Measurements from ENCODE around the gene ERC1. TPM values are rescaled to one million over a fixed set of nuclear protein-coding genes. Genes with fewer than 3 reads are reported as not detected.
A peak's percentile ranks its signal among the peaks of the same experiment; 100 is the strongest.

Gene ERC1
- 76.7 TPM for total RNA-seq
- polyA plus RNA-seq: 26.6 TPM

- WGBS: under 1% methylated on average over 85 of the region's 87 CpGs
- Histone ChIP-seq H3K4me3 (ENCODE audit: low read depth, low read length) (peak within 1 kb of the TSS; percentile 99), H3K4me1 (ENCODE audit: insufficient read depth) (no peaks in the 10 kb centered on the region), H3K36me3 (ENCODE audit: insufficient read depth) (no peaks in the 10 kb centered on the region), H3K27ac (ENCODE audit: low read depth) (peak within 1 kb of the TSS; percentile 95)
- DNase-seq (ENCODE audit: extremely low spot score): peak; percentile 64
Measured at GRCh38 chr12:990661-991349, at the start of gene ERC1. ERC1 (plus strand) TSS chr12:991223; CDS start chr12:1027904, 36,681 bp downstream.

- H3K4me3 ChIP-seq (ENCODE audit: low read depth, low read length): no peak overlapping the region
- no peak overlapping the region for H3K27ac ChIP-seq (ENCODE audit: low read depth)
- peaks cover 3% of the 10 kb centered on the region for H3K36me3 ChIP-seq (ENCODE audit: insufficient read depth)
- 85% methylated on average over 6 of the region's 6 CpGs for WGBS
- no peak for DNase-seq (ENCODE audit: extremely low spot score)
- no peaks in the 10 kb centered on the region for H3K4me1 ChIP-seq (ENCODE audit: insufficient read depth)
Measured at GRCh38 chr12:943051-943450, 48.0 kb upstream of the ERC1 start.

GRCh38 chr12:944211-944610 lies 46.8 kb upstream of the ERC1 start:
- DNase-seq (ENCODE audit: extremely low spot score): no peak

GRCh38 chr12:946212-946611 lies 44.8 kb upstream of the ERC1 start:
- Histone ChIP-seq H3K4me1 (ENCODE audit: insufficient read depth) (no peaks in the 10 kb centered on the region), H3K36me3 (ENCODE audit: insufficient read depth) (no peaks in the 10 kb centered on the region), H3K27ac (ENCODE audit: low read depth) (no peak overlapping the region), H3K4me3 (ENCODE audit: low read depth, low read length) (no peak overlapping the region)
- no peak for DNase-seq (ENCODE audit: extremely low spot score)

More at GRCh38 chr12:944211-944610, 46.8 kb upstream of the ERC1 start:
- Histone ChIP-seq H3K36me3 (ENCODE audit: insufficient read depth) (peaks cover 1% of the 10 kb centered on the region), H3K4me1 (ENCODE audit: insufficient read depth) (no peaks in the 10 kb centered on the region), H3K4me3 (ENCODE audit: low read depth, low read length) (no peak overlapping the region), H3K27ac (ENCODE audit: low read depth) (no peak overlapping the region)
- WGBS: 83% methylated on average over 7 of the region's 7 CpGs

- Histone ChIP-seq H3K4me1 (ENCODE audit: insufficient read depth) (no peaks in the 10 kb centered on the region), H3K4me3 (ENCODE audit: low read depth, low read length) (no peak overlapping the region), H3K36me3 (ENCODE audit: insufficient read depth) (no peaks in the 10 kb centered on the region), H3K27ac (ENCODE audit: low read depth) (no peak overlapping the region)
- no peak for DNase-seq (ENCODE audit: extremely low spot score)
- WGBS: 70% methylated on average over 6 of the region's 6 CpGs
Measured at GRCh38 chr12:946631-947030, 44.4 kb upstream of the ERC1 start.

GRCh38 chr12:948238-948637 lies 42.8 kb upstream of the ERC1 start:
- Histone ChIP-seq H3K4me3 (ENCODE audit: low read depth, low read length) (peak overlapping the region; percentile 65), H3K4me1 (ENCODE audit: insufficient read depth) (no peaks in the 10 kb centered on the region), H3K27ac (ENCODE audit: low read depth) (no peak overlapping the region), H3K36me3 (ENCODE audit: insufficient read depth) (no peaks in the 10 kb centered on the region)
- WGBS: 92% methylated on average over 9 of the region's 9 CpGs
- DNase-seq (ENCODE audit: extremely low spot score): no peak

GRCh38 chr12:949453-950191 lies 41.4 kb upstream of the ERC1 start, which contains the start of gene RAD52:
RAD52 (minus strand) TSS chr12:949694; CDS start chr12:933058, 16,636 bp downstream.
- peak within 1 kb of the TSS; percentile 65 for H3K4me3 ChIP-seq (ENCODE audit: low read depth, low read length)
- no peaks in the 10 kb centered on the region for H3K4me1 ChIP-seq (ENCODE audit: insufficient read depth)
- DNase-seq (ENCODE audit: extremely low spot score): peak; percentile 98
- whole genome bisulfite sequencing: under 1% methylated on average over 58 of the region's 58 CpGs
- H3K27ac ChIP-seq (ENCODE audit: low read depth): peak within 1 kb of the TSS; percentile 89
- no peaks in the 10 kb centered on the region for H3K36me3 ChIP-seq (ENCODE audit: insufficient read depth)

- no peak overlapping the region for H3K4me3 ChIP-seq (ENCODE audit: low read depth, low read length)
- no peaks in the 10 kb centered on the region for H3K4me1 ChIP-seq (ENCODE audit: insufficient read depth)
- H3K27ac ChIP-seq (ENCODE audit: low read depth): no peak overlapping the region
- no peaks in the 10 kb centered on the region for H3K36me3 ChIP-seq (ENCODE audit: insufficient read depth)
- 49% methylated on average over 1 of the region's 1 CpG for WGBS
- no peak for DNase-seq (ENCODE audit: extremely low spot score)
Measured at GRCh38 chr12:951176-951575, 39.8 kb upstream of the ERC1 start.

- H3K4me3 ChIP-seq (ENCODE audit: low read depth, low read length): no peak overlapping the region
- no peak for DNase-seq (ENCODE audit: extremely low spot score)
- no peaks in the 10 kb centered on the region for H3K4me1 ChIP-seq (ENCODE audit: insufficient read depth)
- H3K27ac ChIP-seq (ENCODE audit: low read depth): no peak overlapping the region
- WGBS: 78% methylated on average over 7 of the region's 7 CpGs
- H3K36me3 ChIP-seq (ENCODE audit: insufficient read depth): no peaks in the 10 kb centered on the region
Measured at GRCh38 chr12:953776-954175, 37.2 kb upstream of the ERC1 start.

GRCh38 chr12:954741-955140 lies 36.3 kb upstream of the ERC1 start:
- Histone ChIP-seq H3K4me1 (ENCODE audit: insufficient read depth) (no peaks in the 10 kb centered on the region), H3K4me3 (ENCODE audit: low read depth, low read length) (no peak overlapping the region), H3K27ac (ENCODE audit: low read depth) (no peak overlapping the region), H3K36me3 (ENCODE audit: insufficient read depth) (no peaks in the 10 kb centered on the region)
- DNase-seq (ENCODE audit: extremely low spot score): no peak

GRCh38 chr12:955939-956338 lies 35.1 kb upstream of the ERC1 start:
- no peak overlapping the region for H3K4me3 ChIP-seq (ENCODE audit: low read depth, low read length)
- 94% methylated on average over 6 of the region's 6 CpGs for WGBS
- DNase-seq (ENCODE audit: extremely low spot score): no peak

GRCh38 chr12:958588-959123 lies 32.4 kb upstream of the ERC1 start:
- WGBS: 43% methylated on average over 8 of the region's 8 CpGs
- H3K27ac ChIP-seq (ENCODE audit: low read depth): no peak overlapping the region

More at GRCh38 chr12:955939-956338, 35.1 kb upstream of the ERC1 start:
- no peaks in the 10 kb centered on the region for H3K4me1 ChIP-seq (ENCODE audit: insufficient read depth)
- H3K27ac ChIP-seq (ENCODE audit: low read depth): no peak overlapping the region
- peaks cover 2% of the 10 kb centered on the region for H3K36me3 ChIP-seq (ENCODE audit: insufficient read depth)

GRCh38 chr12:966724-967123 lies 24.3 kb upstream of the ERC1 start:
- no peaks in the 10 kb centered on the region for H3K4me1 ChIP-seq (ENCODE audit: insufficient read depth)
- DNase-seq (ENCODE audit: extremely low spot score): no peak
- 81% methylated on average over 6 of the region's 6 CpGs for WGBS
- H3K36me3 ChIP-seq (ENCODE audit: insufficient read depth): no peaks in the 10 kb centered on the region
- no peak overlapping the region for H3K4me3 ChIP-seq (ENCODE audit: low read depth, low read length)
- H3K27ac ChIP-seq (ENCODE audit: low read depth): no peak overlapping the region

More at GRCh38 chr12:958588-959123, 32.4 kb upstream of the ERC1 start:
- no peaks in the 10 kb centered on the region for H3K4me1 ChIP-seq (ENCODE audit: insufficient read depth)
- DNase-seq (ENCODE audit: extremely low spot score): no peak
- H3K36me3 ChIP-seq (ENCODE audit: insufficient read depth): peaks cover 2% of the 10 kb centered on the region
- no peak overlapping the region for H3K4me3 ChIP-seq (ENCODE audit: low read depth, low read length)

- Histone ChIP-seq H3K4me1 (ENCODE audit: insufficient read depth) (no peaks in the 10 kb centered on the region), H3K36me3 (ENCODE audit: insufficient read depth) (no peaks in the 10 kb centered on the region), H3K27ac (ENCODE audit: low read depth) (no peak overlapping the region), H3K4me3 (ENCODE audit: low read depth, low read length) (no peak overlapping the region)
- no peak for DNase-seq (ENCODE audit: extremely low spot score)
- WGBS: 79% methylated on average over 9 of the region's 9 CpGs
Measured at GRCh38 chr12:967641-968040, 23.4 kb upstream of the ERC1 start.
